Stomach smooth muscle (tissue), 2 donors: ENCODE data around the gene DBN1.

Experiments used
- H3K27ac ChIP-seq: one replicate; pipeline ENCODE4 v1.7.0; 2013; ENCODE audit warnings: mild to moderate bottlenecking, low read length, inconsistent platforms
- H3K27me3 ChIP-seq, 2 donors: one replicate each; pipeline ENCODE4 v1.7.0; 2013; ENCODE audit warnings: low read length in 2 of 2; ENCODE audit not compliant: insufficient read depth in 2 of 2, control insufficient read depth in 1 of 2
- H3K36me3 ChIP-seq, 2 donors: one replicate each; pipeline ENCODE4 v1.7.0; 2013; ENCODE audit warnings: low read length in 2 of 2; ENCODE audit not compliant: control insufficient read depth in 2 of 2, insufficient read depth in 2 of 2
- H3K4me1 ChIP-seq: one replicate; pipeline ENCODE4 v1.7.0; 2013; ENCODE audit warnings: low read length; ENCODE audit not compliant: control insufficient read depth, insufficient read depth
- H3K4me3 ChIP-seq, 2 donors: one replicate each; pipeline ENCODE4 v1.7.0; 2013; ENCODE audit warnings: low read length in 2 of 2
- H3K9ac ChIP-seq, 2 donors: one replicate each; pipeline ENCODE4 v1.7.0; 2013; ENCODE audit warnings: low read length in 2 of 2, mild to moderate bottlenecking in 1 of 2
- H3K9me3 ChIP-seq, 2 donors: one replicate each; pipeline ENCODE4 v1.7.0; 2013; ENCODE audit warnings: low read length in 2 of 2; ENCODE audit not compliant: control insufficient read depth in 2 of 2
- donor health status: healthy.
- donor health status: Pancreatic carcinoma.

The DBN1 gene

DNA sequence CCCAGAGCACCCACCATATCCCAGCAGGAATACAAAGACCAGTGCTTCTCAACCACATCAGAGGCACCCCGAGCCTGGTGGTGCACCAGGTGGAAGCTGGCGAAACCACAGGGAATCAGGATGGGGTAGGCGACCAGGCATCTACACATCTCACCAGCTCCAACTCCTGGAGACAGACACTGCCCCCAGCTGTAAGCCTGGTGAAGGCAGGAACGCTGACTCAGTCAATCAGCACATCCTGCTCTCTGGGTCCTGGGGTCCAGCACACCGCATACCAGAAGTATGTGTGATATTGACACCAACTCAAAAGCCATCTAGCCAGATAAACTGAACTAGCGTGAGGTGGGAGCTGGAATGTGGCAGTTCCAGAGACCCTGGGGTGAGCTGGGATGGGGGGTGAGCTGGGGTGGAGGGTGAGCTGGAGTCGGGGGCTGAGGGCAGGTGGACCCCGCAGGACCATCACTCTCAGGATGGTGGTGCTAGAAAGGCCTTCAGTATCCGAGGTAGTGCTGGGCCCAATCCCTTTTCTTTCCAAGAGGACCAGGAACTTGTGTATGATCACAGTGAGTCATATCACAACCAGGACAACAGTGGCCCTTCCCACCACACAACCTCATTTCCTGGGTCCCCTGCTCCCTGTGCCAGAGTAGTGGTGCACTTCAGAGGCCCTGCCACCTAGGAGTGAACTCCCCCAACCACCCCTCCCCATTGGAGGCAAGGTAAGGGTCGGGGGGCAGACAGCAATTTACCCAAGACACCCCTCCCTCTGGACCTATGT is 2.5 kb downstream of the DBN1 start:
- Histone ChIP-seq H3K9ac (peak overlapping the region in 1 of 2 donors; percentile 29), H3K27ac (peak overlapping the region; percentile 11), H3K4me3 (peak overlapping the region in 1 of 2 donors; percentile 84), H3K9me3 (no peaks in the 10 kb centered on the region), H3K27me3 (no peaks in the 10 kb centered on the region), H3K4me1 (peaks cover 63% of the 10 kb centered on the region), H3K36me3 (peaks cover 8 to 10% of the 10 kb centered on the region in 2 donors)

DNA sequence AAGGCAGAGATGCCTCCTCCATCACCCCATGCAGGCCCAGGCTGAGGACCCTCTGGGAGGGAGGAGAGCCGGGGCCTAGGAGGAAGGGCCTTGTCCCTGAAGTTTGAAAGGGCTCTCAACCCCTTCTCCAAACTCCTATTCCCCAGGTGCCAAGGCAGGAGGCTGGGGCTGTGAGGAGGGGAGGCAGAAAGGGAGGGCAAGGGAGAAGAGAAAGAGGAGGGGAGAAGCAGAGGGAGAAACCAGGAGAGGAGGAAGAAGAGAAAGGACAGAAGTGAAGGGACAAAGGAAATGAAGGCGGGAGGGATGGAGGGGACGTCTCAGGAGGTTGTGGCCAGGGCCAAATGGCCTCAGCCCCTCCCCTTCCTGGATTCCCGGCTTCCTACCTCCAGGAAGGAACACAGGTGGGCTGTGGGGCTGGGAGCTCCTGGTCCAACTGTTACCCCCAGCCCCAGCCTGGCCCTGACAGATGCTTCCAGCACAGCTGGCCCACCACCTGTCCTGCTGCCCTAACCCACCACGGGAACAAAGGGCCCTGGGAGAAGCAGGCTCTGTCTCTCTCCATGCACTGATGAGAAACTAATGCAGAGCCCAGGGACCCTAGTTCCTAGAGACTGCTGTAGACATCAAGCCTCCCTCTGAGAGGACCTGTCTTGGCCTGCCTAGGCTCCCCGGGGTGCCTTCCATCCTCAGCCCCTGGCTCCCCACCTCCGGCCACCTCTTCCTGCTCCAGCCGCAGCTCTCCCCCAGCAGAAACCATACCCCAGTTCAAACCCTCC is 3.5 kb downstream of the DBN1 start:
- Histone ChIP-seq H3K9ac (no peak overlapping the region), H3K36me3 (peaks cover 16 to 18% of the 10 kb centered on the region in 2 donors), H3K4me3 (no peak overlapping the region), H3K4me1 (peaks cover 54% of the 10 kb centered on the region), H3K27ac (peak overlapping the region; percentile 31), H3K27me3 (no peaks in the 10 kb centered on the region), H3K9me3 (peaks cover 0 to 4% of the 10 kb centered on the region in 2 donors)

DNA sequence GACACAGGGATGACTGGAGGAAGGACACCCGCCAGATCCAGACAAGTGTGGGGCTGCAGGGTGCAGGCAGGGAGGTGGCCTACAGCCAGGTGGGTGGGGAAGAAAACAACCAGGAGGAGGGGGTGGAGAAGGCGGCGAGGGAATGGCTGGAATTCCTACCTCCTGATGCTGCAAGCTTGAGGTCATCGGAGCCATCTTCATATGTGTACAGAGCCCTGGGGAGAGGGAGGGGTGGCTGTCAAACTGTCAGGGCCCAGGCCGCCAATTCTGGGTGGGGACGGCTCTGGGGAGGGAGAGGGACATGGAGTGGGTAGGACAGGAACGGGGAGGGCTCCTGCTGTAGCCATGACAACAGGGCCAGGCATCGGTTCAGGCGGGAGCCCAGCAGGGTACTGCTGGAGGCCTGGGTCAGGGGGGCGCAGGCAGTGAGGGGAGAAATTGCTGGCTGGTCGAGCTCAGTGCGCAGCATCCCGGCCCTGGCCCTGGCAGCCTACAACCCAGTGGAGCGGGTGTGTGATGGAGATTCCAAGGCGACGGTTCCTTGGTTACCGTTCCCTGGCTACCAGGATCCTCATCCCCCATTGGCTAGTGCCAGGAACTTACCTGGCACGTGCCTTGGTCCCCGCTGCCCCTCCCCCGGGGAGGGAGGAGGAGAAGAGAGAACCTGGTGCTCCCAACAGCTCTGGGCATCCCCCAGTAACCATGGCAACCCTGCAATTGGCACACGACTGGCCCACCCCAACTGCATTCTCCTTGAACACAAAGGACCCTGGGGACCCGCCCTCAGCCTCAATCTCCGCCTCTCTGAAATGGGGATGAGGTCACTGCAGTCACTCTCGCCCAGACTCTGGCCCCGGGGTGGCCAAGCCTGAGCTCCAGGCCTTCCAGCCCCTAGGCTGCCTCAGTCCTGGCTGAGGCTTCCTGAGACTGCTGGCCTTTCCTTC is 4.5 kb downstream of the DBN1 start:
- H3K36me3 ChIP-seq, result peaks cover 16 to 18% of the 10 kb centered on the region in 2 donors
- peaks cover 0 to 4% of the 10 kb centered on the region in 2 donors for H3K9me3 ChIP-seq
- H3K9ac ChIP-seq, result no peak overlapping the region
- H3K27ac ChIP-seq, result peak overlapping the region; percentile 31
- no peaks in the 10 kb centered on the region for H3K27me3 ChIP-seq
- peaks cover 45% of the 10 kb centered on the region for H3K4me1 ChIP-seq
- no peak overlapping the region for H3K4me3 ChIP-seq

DNA sequence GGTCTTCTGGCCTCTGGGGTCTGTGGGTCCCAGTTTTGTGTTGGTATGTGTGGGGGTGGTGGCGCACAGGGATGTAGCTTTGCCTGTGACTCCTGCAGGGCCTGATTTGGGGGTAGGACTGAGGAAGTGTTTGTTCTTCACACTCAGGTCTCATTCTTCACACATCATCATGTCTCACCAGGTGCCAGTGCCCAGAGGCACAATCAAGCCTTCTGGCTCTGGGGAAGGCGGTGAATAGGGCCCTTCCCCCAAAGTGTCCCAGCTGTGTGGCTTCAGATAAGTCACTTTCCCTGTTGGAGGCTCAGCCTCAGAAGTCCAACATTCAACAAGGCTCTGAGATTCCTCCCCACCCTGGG is 5.1 kb downstream of the DBN1 start:
- Histone ChIP-seq H3K27ac (no peak overlapping the region), H3K4me1 (peaks cover 44% of the 10 kb centered on the region), H3K9me3 (peaks cover 0 to 4% of the 10 kb centered on the region in 2 donors), H3K9ac (no peak overlapping the region), H3K27me3 (no peaks in the 10 kb centered on the region), H3K36me3 (peaks cover 16 to 18% of the 10 kb centered on the region in 2 donors), H3K4me3 (no peak overlapping the region)

DNA sequence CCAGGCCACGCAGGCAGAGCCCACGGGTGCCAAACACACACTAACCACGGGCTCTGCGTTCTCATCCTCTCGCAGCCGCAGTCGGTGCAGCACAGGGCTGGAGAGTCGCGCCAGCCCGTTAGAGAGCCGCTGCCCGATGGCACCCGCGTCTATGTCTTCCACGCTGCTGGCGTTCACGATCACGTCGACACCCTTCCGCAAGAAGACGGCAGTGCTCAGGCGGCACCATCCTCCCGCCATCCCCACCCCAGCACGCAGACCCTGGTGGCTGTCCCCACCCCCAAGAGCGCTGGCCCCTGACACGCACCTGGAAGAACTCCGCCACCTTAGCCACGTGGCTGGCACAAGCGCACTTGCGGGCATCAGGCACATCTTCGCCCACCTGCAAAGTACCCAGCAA is 6.0 kb downstream of the DBN1 start:
- peaks cover 0 to 4% of the 10 kb centered on the region in 2 donors for H3K9me3 ChIP-seq
- no peak overlapping the region for H3K4me3 ChIP-seq
- no peak overlapping the region for H3K9ac ChIP-seq
- H3K27me3 ChIP-seq, result no peaks in the 10 kb centered on the region
- no peak overlapping the region for H3K27ac ChIP-seq
- peaks cover 40% of the 10 kb centered on the region for H3K4me1 ChIP-seq
- peaks cover 16 to 18% of the 10 kb centered on the region in 2 donors for H3K36me3 ChIP-seq

DNA sequence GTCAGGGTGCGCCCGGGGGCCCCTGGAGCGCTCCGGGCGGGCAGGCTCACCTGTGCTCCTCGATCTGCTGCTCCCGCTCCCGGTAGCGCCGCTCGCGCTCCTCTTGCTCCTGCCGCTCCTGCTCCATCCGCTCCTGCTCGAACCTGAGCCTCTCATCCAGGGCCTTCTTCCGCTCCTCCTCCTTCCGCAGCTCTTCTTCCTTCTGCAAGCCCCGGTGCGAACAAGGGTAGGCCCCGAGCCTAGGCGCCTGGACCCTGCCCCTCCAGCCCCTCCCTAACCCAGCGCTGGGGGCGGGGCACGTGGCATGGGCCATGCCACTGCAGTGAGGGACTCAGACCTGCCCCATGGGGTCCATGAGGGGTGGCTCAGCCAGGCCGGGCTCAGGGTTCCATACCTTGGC is 6.6 kb downstream of the DBN1 start:
- Histone ChIP-seq H3K27me3 (no peaks in the 10 kb centered on the region), H3K9ac (no peak overlapping the region), H3K4me3 (no peak overlapping the region), H3K36me3 (peaks cover 16 to 19% of the 10 kb centered on the region in 2 donors), H3K27ac (no peak overlapping the region), H3K9me3 (peaks cover 0 to 4% of the 10 kb centered on the region in 2 donors), H3K4me1 (peaks cover 34% of the 10 kb centered on the region)

DNA sequence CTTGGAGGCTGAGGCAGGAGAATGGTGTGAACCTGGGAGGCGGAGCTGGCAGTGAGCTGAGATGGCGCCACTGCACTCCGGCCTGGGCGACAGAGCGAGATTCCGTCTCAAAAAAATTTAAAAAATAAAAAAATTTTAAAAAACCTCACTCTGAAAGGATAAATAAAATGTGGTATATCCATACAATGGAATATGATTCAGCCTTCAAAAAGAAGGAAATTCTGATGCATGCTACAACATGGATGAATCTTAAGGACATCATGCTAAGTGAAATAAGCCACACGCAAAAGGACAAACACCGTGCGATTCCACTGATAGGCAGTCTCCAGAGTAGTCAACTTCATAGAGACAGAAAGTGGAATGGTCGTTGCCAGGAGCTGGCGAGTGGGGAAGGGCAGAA is 8.4 kb downstream of the DBN1 start:
- Histone ChIP-seq H3K9ac (no peak overlapping the region), H3K27me3 (no peaks in the 10 kb centered on the region), H3K4me3 (no peak overlapping the region), H3K9me3 (peaks cover 0 to 4% of the 10 kb centered on the region in 2 donors), H3K36me3 (peaks cover 16 to 23% of the 10 kb centered on the region in 2 donors), H3K4me1 (peaks cover 16% of the 10 kb centered on the region), H3K27ac (no peak overlapping the region)

DNA sequence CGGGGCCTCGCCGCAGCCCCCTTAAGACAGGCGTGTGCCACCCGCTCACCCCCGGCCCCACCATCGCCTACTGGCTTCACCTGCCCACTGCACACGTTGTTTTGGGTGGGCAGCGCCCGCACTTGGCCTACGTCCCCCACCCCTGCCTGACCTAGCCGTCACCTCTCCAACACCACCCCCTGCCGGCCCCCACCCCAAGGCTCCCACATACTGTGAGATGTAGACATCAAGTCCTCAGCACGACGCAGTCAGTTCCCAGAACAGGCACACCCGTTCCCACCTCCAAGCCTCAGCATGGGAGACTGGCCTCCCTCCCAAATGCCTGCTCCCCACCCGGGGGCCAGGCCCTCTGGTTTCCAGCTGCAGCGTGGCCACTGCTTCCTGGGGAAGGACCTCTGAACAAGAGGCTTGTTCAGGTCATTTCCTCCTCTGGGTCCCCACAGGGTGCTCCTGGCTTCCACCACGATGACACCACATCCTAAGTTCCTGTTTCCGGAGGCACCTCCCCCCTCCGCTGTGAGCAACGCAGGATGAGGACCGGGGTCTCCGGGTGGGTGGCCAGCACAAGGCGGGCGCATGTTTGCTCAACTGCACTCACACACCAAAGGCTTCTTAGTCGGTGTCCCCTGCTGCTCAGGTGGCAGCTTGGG is 11.3 kb downstream of the DBN1 start:
- Histone ChIP-seq H3K4me1 (peaks cover 4% of the 10 kb centered on the region), H3K9ac (no peak overlapping the region), H3K27ac (peak overlapping the region; percentile 11), H3K27me3 (no peaks in the 10 kb centered on the region), H3K9me3 (peaks cover 0 to 4% of the 10 kb centered on the region in 2 donors), H3K36me3 (peaks cover 16 to 31% of the 10 kb centered on the region in 2 donors), H3K4me3 (no peak overlapping the region)

DNA sequence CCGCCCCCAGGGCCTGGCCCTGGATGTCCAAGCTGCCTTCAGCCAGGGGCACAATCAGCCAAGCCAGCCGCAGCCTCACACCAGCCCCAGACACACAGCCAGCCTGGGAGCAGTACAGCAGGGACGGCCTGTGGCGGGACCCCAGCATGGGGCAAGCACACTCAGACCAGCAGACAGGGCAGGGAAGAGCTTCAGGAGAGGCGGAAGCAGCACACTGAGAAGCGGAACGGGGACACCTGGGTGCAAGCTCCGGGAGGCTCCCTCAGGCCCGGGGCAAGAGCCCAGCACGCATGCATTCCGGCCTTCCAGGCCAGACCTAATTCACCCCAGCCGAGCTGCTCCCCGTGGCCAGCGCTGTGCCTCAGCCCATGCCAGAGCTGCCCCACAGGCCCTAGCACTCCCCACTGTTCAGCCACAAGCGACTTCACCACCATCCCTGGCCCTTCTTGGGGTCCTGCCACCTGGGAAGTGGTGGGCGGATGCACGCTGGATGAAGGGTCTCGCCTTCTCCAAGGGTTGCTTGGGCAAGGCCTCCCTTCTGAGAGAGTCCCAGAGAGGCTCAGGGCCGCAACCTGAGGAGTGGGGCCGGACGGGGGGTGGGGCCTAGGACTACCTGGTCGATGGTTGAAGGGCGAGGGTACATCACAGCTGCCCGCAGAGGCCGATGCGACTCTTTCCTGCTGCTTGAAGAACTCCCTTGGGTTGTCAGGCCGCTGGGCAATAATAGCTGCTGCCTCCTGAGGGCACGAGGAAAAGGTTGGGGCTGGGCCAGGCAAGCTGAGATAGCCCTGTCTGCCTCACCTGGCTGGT is 13.4 kb downstream of the DBN1 start:
- Histone ChIP-seq H3K4me3 (no peak overlapping the region), H3K36me3 (peaks cover 0 to 15% of the 10 kb centered on the region in 2 donors)

More for the DNA sequence above, 13.4 kb downstream of the DBN1 start:
- no peaks in the 10 kb centered on the region for H3K9me3 ChIP-seq
- no peak overlapping the region for H3K27ac ChIP-seq
- H3K27me3 ChIP-seq, result no peaks in the 10 kb centered on the region
- H3K4me1 ChIP-seq, result peaks cover 24% of the 10 kb centered on the region
- no peak overlapping the region for H3K9ac ChIP-seq
